LHCN-M2 (cell line): Measurements from ENCODE around the gene FKBP1B. TPM values are rescaled to one million over a fixed set of nuclear protein-coding genes. Genes with fewer than 3 reads are reported as not detected.
"Not testable (repeated sequence)": the region's sequence is repeated elsewhere in the genome, so short reads cannot be mapped to it uniquely, and the experiment has no call there.

ENCODE experiments used
- DNase-seq: peaks from one replicate; pipeline ENCODE4 v3.0.0-alpha.2; 2012; ENCODE audit warnings: low read depth
- polyA plus RNA-seq: library from polyadenylated mRNA; unstranded; fragments of >200 nt; gene quantifications from one replicate; pipeline ENCODE4 v1.2.1, GENCODE V29; 2012; ENCODE audit warnings: missing spikeins
- total RNA-seq: library from RNA; depleted of rRNA; stranded (reverse); fragments of >200 nt; gene quantifications from 2 replicates; pipeline ENCODE4 v1.2.3, GENCODE V29; 2014; rRNA removed

Gene FKBP1B
- 9.3 and 11.7 TPM in 2 replicates for total RNA-seq
- polyA plus RNA-seq, result 9.4 TPM

DNA sequence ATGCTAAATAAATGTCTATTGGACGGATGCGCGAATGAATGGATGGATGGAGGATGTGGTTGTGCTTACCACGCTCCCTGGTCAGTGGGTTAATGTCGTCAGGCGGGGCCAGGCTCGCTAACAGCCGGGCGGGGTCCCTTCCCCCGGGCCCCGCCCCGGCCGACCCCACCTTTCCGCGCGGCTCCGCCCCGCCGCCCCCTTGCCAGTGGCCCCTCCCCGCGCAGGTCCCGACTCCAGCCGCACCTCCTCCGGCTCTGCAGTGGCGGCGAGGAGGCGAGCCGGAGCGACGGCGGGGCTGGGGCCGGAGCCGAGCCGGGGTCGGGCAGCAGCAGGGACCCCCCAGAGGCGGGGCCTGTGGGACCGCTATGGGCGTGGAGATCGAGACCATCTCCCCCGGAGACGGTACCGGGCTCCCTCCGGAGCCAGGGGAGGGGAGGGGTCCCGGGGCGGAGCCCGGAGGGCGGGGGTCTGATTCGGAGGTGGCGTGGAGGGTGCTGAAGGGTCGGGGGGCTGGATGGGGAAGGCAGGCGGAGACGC, at the start of gene FKBP1B:
Gene FKBP1B, plus strand, starts transcription at position 257 of the 537 bp plus-strand sequence. Its CDS starts 109 bp downstream, at position 366.
- peak; percentile 43 for DNase-seq

DNA sequence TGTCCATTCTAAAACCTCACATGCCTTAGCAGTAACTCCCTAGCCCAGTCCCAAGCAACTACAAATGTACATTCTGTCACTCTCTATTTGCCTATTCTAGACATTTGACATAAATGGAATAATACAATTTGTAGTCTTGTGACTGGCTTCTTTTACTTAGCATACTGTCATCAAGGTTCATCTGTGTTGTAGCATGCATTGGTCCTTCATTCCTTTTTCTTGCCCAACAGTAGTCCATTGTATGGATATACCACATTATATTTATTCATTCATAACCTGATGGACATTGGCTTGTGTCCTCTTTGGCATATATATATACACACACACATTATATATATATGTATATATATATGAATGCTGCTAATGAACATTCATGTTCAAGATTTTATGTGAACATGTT, 41.8 kb upstream of the FKBP1B start:
- DNase-seq, result no peak

DNA sequence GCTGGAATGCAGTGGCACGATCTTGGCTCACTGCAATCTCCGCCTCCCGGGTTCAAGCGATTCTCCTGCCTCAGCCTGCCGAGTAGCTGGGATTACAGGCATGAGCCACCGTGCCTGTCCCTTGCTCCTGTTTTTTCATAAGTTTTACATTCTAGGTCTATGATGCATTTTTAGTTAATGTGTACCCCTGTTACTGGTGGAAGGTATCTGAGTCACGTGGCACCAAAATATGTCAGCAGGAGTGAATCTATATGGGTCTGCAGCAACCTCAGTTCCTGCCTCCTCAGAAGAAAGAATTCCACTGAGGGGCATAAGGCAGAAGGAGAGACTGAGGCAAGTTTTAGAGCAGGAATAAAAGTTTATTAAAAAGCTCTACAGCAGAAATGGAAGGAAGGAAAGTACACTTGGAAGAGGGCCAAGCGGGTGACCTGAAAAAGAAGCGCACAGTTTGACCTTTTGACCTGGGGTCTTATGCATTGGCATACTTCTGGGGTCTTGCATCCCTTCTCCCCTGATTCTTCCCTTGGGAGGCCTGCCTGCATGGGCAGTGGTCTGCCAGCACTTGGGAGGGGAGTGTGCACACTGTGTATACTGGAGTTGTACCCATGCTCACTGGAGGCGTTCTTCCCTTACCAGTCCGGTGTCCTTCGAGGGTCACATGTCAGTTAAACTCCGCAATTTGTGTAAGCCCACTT, 40.7 kb upstream of the FKBP1B start:
- no peak for DNase-seq

DNA sequence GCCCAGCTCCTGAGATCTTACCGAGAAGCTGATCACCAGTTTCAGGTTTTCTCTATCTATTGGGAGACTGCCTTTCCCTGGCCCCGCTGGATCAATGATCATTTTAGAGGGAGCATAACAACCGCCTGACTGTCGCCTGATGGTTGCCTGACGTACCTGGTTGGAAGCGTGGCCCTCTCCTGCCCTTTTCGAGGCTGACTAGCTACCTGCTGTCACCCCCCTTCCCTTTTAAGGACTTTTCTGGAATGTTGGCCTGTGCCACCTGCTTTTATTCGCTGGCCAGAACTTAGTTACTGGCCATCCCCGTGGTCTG, 40.2 kb upstream of the FKBP1B start:
- no peak for DNase-seq

DNA sequence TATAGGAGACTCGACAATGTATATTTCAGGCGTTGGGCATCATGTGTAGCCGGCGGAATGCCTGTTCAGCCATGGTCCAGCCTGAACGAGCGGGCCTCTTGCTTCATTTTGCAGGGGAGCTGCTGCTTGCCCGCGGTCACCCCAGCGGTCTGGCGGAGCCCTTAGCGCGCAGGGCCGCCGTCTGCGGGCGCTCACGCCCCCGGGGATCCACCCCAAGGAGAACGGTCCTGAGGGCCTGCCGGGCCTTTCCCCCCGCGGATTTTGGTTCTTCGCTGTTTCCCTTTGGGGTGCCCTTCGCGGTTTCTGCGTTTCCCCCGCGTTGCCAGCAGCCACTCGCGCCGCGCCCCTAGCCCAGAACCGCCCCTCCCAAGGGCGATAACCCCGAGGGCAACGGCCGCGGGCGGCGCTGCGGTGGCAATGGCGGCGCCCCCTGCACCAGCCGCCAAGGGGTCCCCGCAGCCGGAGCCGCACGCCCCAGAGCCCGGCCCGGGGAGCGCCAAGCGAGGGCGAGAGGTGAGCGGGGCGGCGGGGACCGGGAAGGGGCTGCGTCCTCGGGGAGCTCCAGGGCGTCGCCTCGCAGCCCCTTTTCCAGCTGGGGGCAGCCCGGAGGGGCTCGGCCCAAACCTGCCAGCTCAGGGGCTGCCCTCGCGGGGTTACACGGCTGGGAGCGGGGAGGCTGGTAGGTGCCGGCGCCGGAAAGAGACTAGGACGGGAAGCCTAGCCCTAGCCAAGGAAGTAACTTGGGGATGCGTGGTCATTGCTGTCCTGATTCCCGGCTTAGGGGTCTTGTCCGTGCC, 39.7 kb upstream of the FKBP1B start, which contains the start of gene MFSD2B:
Gene MFSD2B, plus strand, starts transcription at position 406 of the 797 bp plus-strand sequence. Its CDS starts 12 bp downstream, at position 418.
- no peak for DNase-seq

DNA sequence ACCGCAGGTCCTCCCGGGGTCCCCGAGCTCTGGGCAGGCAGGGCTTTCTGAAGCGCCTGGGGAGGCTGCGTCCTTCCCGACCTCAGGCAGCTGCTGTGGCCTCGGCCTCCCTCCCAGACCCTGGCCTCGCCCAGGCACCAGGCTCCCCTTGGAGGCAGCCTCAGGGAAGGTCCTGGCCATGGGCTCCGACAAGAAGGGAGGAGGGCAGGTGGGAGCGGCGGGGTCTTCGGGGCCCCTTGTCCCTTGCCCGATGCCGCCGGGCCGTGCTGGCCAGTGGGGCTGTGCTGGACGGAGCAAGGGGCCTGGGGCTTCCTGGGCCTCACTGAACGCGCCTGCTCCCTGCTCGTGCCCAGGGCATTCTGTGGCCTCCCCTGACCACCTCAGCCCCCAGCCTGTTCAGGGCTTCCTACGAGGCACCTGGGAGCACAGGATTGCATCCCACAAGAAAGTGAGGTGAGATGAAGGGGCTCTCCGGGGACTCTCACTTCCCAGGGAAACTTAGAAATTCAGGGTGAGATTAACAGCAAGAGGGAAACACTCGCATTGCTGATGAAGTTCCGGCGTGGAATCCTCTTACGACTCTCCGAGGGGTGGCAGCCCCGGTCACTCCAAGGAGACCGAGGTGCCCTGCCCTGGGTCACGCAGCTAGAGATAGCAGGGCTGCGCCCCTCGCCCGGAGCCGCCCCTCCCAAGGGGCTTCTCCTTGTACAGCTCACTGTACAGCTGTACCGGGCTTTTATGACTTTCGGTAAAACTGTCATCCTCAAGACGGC, 38.9 kb upstream of the FKBP1B start:
- DNase-seq, result no peak

DNA sequence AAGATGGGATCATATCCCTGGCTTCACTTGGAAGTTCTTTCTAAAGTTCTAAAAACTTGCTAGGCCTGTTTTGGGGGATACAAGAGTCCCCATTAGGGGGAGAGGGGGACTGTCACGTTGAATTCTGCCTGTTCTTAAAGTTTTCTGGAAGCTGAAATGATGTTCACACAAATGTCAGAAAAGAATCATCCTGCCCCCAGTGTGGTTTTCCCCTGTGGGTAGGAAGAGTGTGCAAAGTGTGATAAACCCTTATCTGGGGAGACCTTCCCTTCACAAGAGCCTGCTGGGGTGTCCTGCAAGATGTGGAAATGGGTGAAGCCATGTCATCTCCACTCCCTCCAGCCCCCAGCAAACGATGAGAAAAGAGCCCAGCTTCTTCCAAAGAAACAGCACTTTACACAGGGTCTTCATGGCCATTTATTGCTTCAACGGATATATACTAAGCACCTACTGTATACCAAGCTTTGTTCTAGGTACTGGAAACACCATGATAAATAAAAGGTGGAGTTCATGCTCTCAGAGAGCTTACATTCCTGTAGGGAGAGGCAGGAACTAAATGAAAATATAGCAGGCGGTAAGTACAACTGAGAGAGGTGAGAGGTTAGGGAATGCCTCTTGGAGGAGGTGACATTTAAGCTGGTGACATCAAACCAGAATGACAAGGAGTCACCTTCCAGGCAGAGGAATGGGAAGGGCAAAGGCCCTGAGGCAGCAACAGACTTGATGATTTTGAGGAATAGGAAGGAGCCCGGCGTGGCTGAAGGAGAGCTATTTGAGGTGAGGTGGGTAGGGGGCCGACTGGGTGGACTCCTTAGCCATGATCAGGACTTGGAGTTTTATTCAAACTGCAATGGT, 38.1 kb upstream of the FKBP1B start:
- DNase-seq, result no peak

DNA sequence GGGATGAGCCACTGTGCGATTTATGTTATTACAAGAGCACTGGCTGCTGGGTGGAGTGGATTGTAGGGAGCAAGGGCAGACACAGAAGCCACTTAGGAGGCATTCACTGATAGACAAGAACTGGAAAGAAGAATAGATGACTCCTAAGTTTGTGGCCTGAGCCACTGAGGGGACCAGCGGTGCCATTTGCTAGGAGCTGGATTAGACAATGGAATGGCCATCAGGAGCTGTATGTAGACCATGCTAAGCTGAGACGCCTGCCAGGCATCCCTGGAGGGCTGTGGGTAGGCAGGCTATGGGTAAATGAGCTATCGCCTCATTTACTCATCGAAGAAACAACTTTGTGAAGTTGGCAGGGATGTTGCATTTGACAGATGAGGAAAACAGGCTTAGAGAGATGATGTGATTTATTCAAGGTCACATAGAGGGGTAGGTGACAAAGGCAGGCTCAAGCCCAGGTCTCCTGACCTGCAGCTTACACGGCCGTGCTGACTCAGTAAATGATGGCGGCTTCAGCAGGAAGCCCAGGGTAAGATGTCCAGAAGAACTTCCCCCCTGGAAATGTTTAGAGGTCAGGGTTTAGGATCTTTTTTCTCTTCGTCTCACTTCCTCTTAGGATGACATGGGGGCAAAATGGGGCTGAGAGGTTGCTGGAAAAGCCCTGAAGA, 36.9 kb upstream of the FKBP1B start:
- DNase-seq, result no peak

DNA sequence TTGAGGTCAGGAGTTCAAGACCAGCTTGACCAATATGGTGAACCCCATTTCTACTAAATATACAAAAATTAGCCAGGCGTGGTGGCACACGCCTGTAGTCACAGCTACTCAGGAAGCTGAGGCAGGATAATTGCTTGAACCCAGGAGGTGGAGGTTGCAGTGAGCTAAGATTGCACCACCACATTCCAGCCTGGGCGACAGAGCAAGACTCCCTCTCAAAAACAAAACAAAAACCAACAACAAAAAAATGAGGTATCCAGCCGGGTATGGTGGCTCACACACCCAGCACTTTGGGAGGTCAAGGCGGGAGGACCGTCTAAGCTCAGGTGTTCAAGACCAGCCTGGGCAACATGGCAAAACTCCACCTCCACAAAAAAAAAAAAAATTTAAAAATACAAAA, 34.6 kb upstream of the FKBP1B start:
- not testable (repeated sequence) for DNase-seq

DNA sequence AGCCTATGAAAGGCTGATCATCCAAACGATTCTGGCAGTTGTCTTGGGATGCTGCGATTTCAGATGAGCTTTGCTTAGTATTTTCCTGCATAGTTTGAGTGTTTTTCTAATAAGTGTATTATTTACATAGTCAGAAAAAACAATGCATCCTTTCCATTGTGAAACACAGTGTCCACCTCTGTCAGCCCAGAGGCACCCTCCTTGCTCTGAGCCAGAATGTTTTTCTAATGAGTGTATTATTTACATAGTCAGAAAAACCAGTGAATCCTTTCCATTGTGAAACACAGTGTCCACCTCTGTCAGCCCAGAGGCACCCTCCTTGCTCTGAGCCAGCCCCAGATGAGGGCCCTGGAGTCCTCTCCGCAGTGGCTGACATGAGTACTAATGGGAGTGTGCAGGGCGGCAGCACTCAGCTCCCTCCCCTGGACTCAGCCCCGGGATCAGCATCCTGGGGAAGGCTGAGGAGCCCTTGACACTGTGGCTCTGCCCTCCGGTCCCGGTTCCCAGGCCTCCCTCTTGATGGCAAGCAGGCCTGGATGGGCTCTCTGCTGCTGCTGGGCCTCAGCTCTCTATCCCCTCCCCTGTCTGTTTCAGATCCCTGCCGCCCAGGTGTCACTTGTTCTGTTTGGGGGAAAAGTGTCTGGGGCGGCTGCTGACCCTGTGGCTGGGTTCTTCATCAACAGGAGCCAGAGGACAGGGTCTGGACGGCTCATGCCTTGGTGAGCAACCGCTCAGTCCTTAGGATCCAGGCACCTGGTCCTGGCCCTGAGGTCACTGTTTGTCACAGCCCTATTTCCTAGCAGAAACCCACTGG, 33.8 kb upstream of the FKBP1B start:
- peak; percentile 90 for DNase-seq

DNA sequence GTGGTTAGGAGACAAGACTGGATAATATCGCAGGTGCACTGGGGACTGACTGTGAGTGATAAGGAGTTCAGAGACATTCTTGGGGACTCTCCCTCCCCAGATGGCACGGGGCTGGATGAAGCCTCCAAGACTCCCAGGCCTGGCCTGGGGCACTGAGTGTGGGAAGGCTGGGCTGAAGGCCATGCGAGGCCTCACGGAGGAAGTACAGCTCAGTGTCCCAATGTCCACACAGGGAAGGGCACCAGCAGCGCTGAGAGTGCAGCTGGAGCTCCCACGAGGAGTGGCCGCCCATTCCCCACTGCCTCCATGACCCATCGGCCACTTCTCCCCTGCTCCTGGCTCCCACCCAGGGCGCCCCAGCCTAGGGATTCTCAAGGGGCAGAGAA, 33.2 kb upstream of the FKBP1B start:
- no peak for DNase-seq

DNA sequence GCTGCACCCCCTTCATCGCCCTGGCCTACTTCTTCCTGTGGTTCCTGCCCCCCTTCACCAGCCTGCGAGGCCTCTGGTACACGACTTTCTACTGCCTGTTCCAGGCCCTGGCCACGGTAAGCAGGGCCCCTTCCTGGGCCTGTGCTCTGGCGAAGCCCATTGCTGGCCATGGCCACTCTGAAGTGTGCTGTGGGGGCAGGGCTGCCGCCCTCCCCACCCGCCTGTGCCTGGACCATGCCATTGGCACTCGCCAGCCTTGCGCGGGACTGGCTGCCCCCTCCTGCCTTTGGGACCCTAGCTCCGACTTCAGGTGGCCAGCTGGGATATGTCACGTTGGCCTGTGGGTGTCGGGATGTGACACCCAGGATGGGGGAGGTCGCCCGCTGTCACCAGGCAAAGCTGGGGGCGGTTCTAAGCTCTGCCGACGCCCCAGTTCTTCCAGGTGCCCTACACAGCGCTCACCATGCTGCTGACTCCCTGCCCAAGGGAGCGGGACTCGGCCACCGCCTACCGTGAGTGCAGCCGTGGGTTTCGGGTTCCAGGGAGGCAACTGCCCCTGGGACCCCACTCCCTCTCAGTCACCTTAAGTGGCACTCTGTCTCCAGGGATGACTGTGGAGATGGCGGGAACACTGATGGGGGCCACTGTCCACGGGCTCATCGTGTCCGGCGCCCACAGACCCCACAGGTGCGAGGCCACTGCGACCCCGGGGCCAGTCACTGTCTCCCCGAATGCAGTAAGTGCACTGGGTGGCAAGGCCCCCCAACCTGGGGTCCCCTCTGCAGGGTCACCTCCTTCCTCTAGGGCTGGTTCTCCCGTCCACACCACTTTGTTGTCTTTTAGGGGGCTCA, 32.5 kb upstream of the FKBP1B start:
- DNase-seq, result no peak

DNA sequence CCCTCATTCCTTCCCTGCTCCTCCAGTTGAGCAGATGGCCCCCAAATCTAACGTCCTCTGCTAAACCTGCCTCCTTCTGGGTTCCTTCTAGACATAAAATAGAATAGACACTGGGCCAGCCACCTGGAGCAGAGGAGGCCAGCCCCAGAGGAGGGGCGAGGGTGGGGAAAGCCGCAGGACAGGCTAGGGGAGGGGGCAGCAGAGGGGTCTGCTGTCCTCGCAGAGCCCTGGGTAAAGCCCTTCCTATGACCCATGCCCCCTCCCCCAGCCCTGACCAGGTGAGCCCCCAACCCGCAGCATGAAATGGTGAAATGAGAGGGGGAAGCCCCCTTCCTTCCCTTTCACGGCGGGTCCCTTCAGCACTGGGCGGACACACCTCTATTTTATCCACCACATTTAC, 31.8 kb upstream of the FKBP1B start:
- DNase-seq, result no peak

DNA sequence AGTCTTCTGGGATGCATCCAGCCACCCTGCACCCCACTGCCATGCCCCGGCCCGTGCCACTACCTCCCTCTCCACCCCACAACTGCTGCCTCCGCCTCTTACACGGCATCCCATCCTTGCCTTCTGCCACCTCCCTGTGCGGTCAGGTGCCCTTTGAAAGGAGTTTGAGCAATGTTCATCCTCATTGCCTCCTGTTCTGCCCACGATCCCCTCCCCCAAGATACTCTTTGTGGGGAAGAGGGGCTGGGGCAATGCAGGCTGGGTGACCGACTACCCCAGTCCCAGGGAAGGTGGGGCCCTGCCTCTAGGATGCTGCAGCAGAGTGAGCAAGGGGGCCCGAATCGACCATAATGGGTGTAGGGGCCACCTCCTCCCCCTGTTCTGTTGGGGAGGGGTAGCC, 31.3 kb upstream of the FKBP1B start:
- DNase-seq, result no peak

DNA sequence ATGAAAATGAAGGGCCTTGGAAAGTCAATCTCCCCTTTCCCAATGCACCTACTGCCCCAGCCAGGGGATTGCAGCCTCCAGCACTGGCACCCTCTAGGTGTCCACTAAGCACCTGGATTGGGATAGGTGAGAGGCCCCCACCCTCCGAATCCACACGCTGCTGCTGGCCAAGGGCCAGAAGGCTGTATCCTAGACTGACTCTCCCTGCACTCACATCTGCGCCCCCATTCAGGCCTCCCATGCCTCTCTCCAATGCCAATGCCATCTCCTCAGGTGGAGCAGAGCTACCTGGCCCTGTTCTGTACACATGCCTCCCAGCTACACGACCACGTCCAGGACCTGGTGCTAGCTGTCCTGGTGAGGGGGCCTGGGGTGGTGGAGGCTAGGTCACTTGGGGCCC, 29.8 kb upstream of the FKBP1B start:
- no peak for DNase-seq

DNA sequence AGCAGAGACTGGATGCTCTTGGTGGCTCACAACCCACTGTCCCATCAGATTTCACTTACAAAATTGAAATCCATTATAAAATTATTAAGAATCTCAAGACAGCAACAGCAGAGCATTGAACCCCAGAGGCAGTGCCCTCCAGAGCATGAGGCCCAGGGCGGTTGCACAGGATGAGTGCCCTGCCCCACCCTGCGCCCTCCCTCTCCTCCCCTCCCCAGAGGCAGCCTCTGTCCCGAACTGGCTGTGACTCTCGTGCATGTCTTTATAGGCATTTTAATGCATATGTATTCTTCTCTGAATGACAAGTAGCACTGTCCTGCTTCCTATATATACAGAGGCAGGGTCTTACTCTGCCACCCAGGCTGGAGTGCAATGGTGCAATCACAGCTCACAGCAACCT, 29.3 kb upstream of the FKBP1B start:
- DNase-seq, result no peak

DNA sequence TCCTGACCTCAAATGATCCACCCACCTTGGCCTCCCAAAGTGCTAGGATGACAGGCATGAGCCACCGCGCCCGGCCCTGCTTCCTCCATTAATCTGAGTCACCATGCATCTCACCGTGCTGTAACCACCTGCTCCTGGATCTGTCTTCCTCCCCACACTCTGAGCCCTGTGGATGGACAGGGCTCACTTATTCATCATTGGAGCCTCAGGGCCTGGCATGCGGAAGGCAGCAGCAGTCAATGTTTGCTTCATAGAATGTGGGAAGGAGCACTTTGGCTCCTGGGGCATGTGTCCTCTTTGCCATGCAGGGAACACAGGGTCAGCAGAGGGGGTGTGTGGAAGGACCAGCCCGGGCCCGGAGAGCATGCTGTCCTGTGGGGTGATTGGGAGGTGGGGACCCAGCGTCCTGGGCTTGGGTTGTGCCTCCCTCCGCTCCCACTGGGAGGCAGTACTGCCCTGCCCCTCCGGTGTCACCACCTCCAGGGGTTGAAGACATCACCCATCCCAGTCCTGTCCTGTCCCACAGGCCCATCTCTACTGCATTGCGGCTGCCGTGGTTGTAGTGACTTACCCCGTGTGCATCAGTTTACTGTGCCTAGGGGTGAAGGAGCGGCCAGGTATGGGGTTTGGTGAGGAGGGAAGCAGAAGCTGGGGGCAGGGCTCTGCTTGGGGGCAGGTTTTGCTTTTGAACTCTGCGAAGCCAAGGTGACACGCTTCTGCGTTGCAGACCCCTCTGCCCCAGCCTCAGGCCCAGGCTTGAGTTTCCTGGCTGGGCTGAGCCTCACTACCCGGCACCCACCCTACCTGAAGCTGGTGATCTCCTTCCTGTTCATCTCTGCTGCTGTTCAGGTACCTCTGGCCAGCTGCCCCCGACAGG, 28.2 kb upstream of the FKBP1B start:
- peak; percentile 40 for DNase-seq
